ENCODE measurements around the gene PGAP2. TPM values are rescaled to one million over a fixed set of nuclear protein-coding genes. Genes with fewer than 3 reads are reported as not detected.

PGAP2 gene
- total RNA-seq, 2 experiments from 2014 or later: 27.4 to 30.2 TPM

- no peak for DNase-seq
- no peaks in the 10 kb centered on the region for H3K27me3 Mint-ChIP-seq
- peaks cover 26% of the 10 kb centered on the region for H3K36me3 Mint-ChIP-seq
- H3K27ac Mint-ChIP-seq: peak overlapping the region; percentile 20
- CTCF ChIA-PET: interaction anchor here (0.9 to 1.9 kb wide), 5 partner anchors 15 to 249 kb away, joined by 3 to 13 read pairs (median 4); partner anchors contain the start of genes PGAP2, RHOG and STIM1
- intact Hi-C loops (cut with micrococcal nuclease): loop anchor here (1.0 kb wide), 1 partner anchor 13 kb away; no protein-coding TSS in a partner anchor
- no peaks in the 10 kb centered on the region for H3K9me3 Mint-ChIP-seq
- H3K4me1 Mint-ChIP-seq (ENCODE audit: low read depth): peaks cover 30% of the 10 kb centered on the region
- no peak overlapping the region for H3K4me3 Mint-ChIP-seq
- POLR2A ChIA-PET: no interaction called here
Measured at GRCh38 chr11:3823762-3824506, 15.6 kb downstream of the PGAP2 start.

GRCh38 chr11:3824714-3825472 is 16.5 kb downstream of the PGAP2 start:
- peak overlapping the region; percentile 63 for H3K27ac Mint-ChIP-seq
- no peaks in the 10 kb centered on the region for H3K27me3 Mint-ChIP-seq
- H3K36me3 Mint-ChIP-seq: peaks cover 33% of the 10 kb centered on the region
- H3K4me3 Mint-ChIP-seq: no peak overlapping the region
- CTCF ChIA-PET: interaction anchor here (0.6 to 3.3 kb wide), 12 partner anchors 10 to 260 kb away, joined by 3 to 26 read pairs (median 4); partner anchors contain the start of genes PGAP2 and RHOG
- H3K4me1 Mint-ChIP-seq (ENCODE audit: low read depth): peaks cover 33% of the 10 kb centered on the region
- DNase-seq: peak; percentile 88
- POLR2A ChIA-PET: interaction anchor here (1.0 kb wide), 1 partner anchor 15 kb away, joined by 6 read pairs; the partner anchor contains the start of gene RHOG
- H3K9me3 Mint-ChIP-seq: no peaks in the 10 kb centered on the region
- intact Hi-C loops (cut with micrococcal nuclease): loop anchor here (1.0 kb wide), 1 partner anchor 12 kb away; no protein-coding TSS in a partner anchor

GRCh38 chr11:3825473-3826154 is 17.3 kb downstream of the PGAP2 start:
- H3K9me3 Mint-ChIP-seq: no peaks in the 10 kb centered on the region
- peak overlapping the region; percentile 63 for H3K27ac Mint-ChIP-seq
- peaks cover 39% of the 10 kb centered on the region for H3K36me3 Mint-ChIP-seq
- CTCF ChIA-PET: interaction anchor here (0.9 to 3.3 kb wide), 12 partner anchors 9 to 259 kb away, joined by 3 to 26 read pairs (median 4); partner anchors contain the start of genes PGAP2 and RHOG
- DNase-seq: no peak
- POLR2A ChIA-PET: interaction anchor here (0.6 to 1.0 kb wide), 2 partner anchors 15 to 247 kb away, joined by 3 to 6 read pairs; partner anchors contain the start of gene RHOG
- H3K27me3 Mint-ChIP-seq: no peaks in the 10 kb centered on the region
- intact Hi-C loops (cut with micrococcal nuclease): no loop called here
- H3K4me3 Mint-ChIP-seq: no peak overlapping the region
- peaks cover 39% of the 10 kb centered on the region for H3K4me1 Mint-ChIP-seq (ENCODE audit: low read depth)

- CTCF ChIA-PET: interaction anchor here (1.8 to 3.3 kb wide), 2 partner anchors 23 to 246 kb away, joined by 9 to 26 read pairs; no protein-coding TSS in a partner anchor
- peak overlapping the region; percentile 63 for H3K27ac Mint-ChIP-seq
- no peak overlapping the region for H3K4me3 Mint-ChIP-seq
- no peaks in the 10 kb centered on the region for H3K9me3 Mint-ChIP-seq
- POLR2A ChIA-PET: interaction anchor here (1.3 kb wide), 1 partner anchor 247 kb away, joined by 3 read pairs; no protein-coding TSS in a partner anchor
- no peaks in the 10 kb centered on the region for H3K27me3 Mint-ChIP-seq
- intact Hi-C loops (cut with micrococcal nuclease): no loop called here
- DNase-seq: no peak
- peaks cover 50% of the 10 kb centered on the region for H3K4me1 Mint-ChIP-seq (ENCODE audit: low read depth)
- peaks cover 50% of the 10 kb centered on the region for H3K36me3 Mint-ChIP-seq
Measured at GRCh38 chr11:3826721-3827120, 18.4 kb downstream of the PGAP2 start.

GRCh38 chr11:3827434-3828186 is 19.2 kb downstream of the PGAP2 start:
- no peak overlapping the region for H3K4me3 Mint-ChIP-seq
- peaks cover 59% of the 10 kb centered on the region for H3K4me1 Mint-ChIP-seq (ENCODE audit: low read depth)
- no peak overlapping the region for H3K27ac Mint-ChIP-seq
- ChIA-PET POLR2A (interaction anchor here (1.3 kb wide), 1 partner anchor 246 kb away, joined by 3 read pairs; no protein-coding TSS in a partner anchor), CTCF (interaction anchor here (1.6 to 3.3 kb wide), 3 partner anchors 22 to 245 kb away, joined by 6 to 26 read pairs (median 9); no protein-coding TSS in a partner anchor)
- H3K36me3 Mint-ChIP-seq: peaks cover 52% of the 10 kb centered on the region
- intact Hi-C loops (cut with micrococcal nuclease): no loop called here
- no peak for DNase-seq
- no peaks in the 10 kb centered on the region for H3K27me3 Mint-ChIP-seq
- H3K9me3 Mint-ChIP-seq: no peaks in the 10 kb centered on the region

GRCh38 chr11:3830088-3830487 is 21.7 kb downstream of the PGAP2 start:
- Mint-ChIP-seq H3K27ac (peak overlapping the region; percentile 92), H3K9me3 (no peaks in the 10 kb centered on the region), H3K36me3 (peaks cover 69% of the 10 kb centered on the region), H3K27me3 (no peaks in the 10 kb centered on the region), H3K4me3 (no peak overlapping the region), H3K4me1 (ENCODE audit: low read depth) (peaks cover 73% of the 10 kb centered on the region)
- intact Hi-C loops (cut with micrococcal nuclease): no loop called here
- DNase-seq: no peak
- ChIA-PET CTCF (interaction anchor here (2.2 to 2.8 kb wide), 3 partner anchors 11 to 242 kb away, joined by 9 to 21 read pairs (median 13); partner anchors contain the start of genes RHOG and STIM1), POLR2A (interaction anchor here (2.4 kb wide), 1 partner anchor 11 kb away, joined by 21 read pairs; the partner anchor contains the start of gene RHOG)

- POLR2A ChIA-PET: interaction anchor here (0.9 to 2.4 kb wide), 3 partner anchors 10 to 24 kb away, joined by 3 to 21 read pairs (median 4); partner anchors contain the start of genes PGAP2 and RHOG
- H3K36me3 Mint-ChIP-seq: peaks cover 76% of the 10 kb centered on the region
- intact Hi-C loops (cut with micrococcal nuclease): loop anchor here (1.0 kb wide), 1 partner anchor 9 kb away; no protein-coding TSS in a partner anchor
- H3K27me3 Mint-ChIP-seq: no peaks in the 10 kb centered on the region
- H3K27ac Mint-ChIP-seq: peak overlapping the region; percentile 92
- CTCF ChIA-PET: interaction anchor here (2.2 to 2.8 kb wide), 3 partner anchors 11 to 242 kb away, joined by 9 to 21 read pairs (median 13); partner anchors contain the start of genes RHOG and STIM1
- peaks cover 77% of the 10 kb centered on the region for H3K4me1 Mint-ChIP-seq (ENCODE audit: low read depth)
- H3K4me3 Mint-ChIP-seq: no peak overlapping the region
- no peaks in the 10 kb centered on the region for H3K9me3 Mint-ChIP-seq
- DNase-seq: no peak
Measured at GRCh38 chr11:3830730-3831129, 22.4 kb downstream of the PGAP2 start.

GRCh38 chr11:3831378-3832239 is 23.2 kb downstream of the PGAP2 start:
- H3K36me3 Mint-ChIP-seq: peaks cover 71% of the 10 kb centered on the region
- POLR2A ChIA-PET: interaction anchor here (0.9 to 2.4 kb wide), 4 partner anchors 9 to 234 kb away, joined by 3 to 21 read pairs (median 4); partner anchors contain the start of genes PGAP2 and RHOG
- no peaks in the 10 kb centered on the region for H3K9me3 Mint-ChIP-seq
- peak; percentile 33 for DNase-seq
- no peaks in the 10 kb centered on the region for H3K27me3 Mint-ChIP-seq
- intact Hi-C loops (cut with micrococcal nuclease): loop anchor here (1.0 kb wide), 1 partner anchor 8 kb away; no protein-coding TSS in a partner anchor
- H3K4me3 Mint-ChIP-seq: peak overlapping the region; percentile 53
- peaks cover 75% of the 10 kb centered on the region for H3K4me1 Mint-ChIP-seq (ENCODE audit: low read depth)
- CTCF ChIA-PET: interaction anchor here (1.5 to 2.8 kb wide), 4 partner anchors 10 to 241 kb away, joined by 4 to 21 read pairs (median 11); partner anchors contain the start of genes RHOG and STIM1
- H3K27ac Mint-ChIP-seq: peak overlapping the region; percentile 92

- H3K4me3 Mint-ChIP-seq: no peak overlapping the region
- intact Hi-C loops (cut with micrococcal nuclease): no loop called here
- peak overlapping the region; percentile 92 for H3K27ac Mint-ChIP-seq
- CTCF ChIA-PET: interaction anchor here (0.8 to 23.7 kb wide), 5 partner anchors 8 to 237 kb away, joined by 3 to 756 read pairs (median 6); partner anchors contain the start of genes RHOG and STIM1
- H3K4me1 Mint-ChIP-seq (ENCODE audit: low read depth): peaks cover 71% of the 10 kb centered on the region
- peaks cover 62% of the 10 kb centered on the region for H3K36me3 Mint-ChIP-seq
- POLR2A ChIA-PET: interaction anchor here (0.6 to 0.9 kb wide), 3 partner anchors 51 to 263 kb away, joined by 3 to 6 read pairs (median 3); no protein-coding TSS in a partner anchor
- no peaks in the 10 kb centered on the region for H3K27me3 Mint-ChIP-seq
- H3K9me3 Mint-ChIP-seq: no peaks in the 10 kb centered on the region
- DNase-seq: no peak
Measured at GRCh38 chr11:3832816-3833215, 24.5 kb downstream of the PGAP2 start.

Data from activated CD4-positive, alpha-beta memory T cell treated with anti-CD3 and anti-CD28 coated beads for 36 hours (primary cell).